Measurements from ENCODE around the gene MARVELD2.

Gene MARVELD2

DNA sequence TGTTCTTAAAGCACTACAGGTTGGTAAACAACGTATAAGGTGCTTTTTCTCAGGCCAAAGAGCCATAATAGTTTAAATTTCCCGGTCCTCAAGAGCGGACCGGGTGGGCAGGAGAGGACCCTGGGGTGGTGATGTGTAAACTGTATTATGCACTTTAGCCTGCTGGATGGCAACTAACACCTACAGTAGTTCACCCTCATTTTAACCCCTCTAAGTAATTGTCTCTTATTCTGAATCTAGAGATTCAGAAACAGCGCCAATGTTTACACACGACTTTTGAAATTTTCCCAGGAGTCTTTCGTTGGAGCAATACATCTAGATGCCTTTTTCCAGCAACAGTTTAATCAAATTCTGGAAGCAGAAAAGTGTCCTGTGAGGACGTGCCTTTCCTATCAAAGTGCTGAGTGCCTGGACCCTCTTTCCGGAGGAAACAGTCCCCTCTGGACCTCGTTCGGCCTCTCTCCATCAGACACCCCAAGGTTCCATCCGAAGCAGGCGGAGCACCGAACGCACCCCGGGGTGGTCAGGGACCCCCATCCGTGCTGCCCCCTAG, 77.0 kb downstream of the MARVELD2 start:
- TF ChIP-seq CTCF (IDR thresholded peaks at IDR 0.05; ENCODE audit: low read depth, low read length, missing control alignments) = no peak

GRCh38 chr5:69492391-69492922, 77.5 kb downstream of the MARVELD2 start, which contains the start of gene OCLN:
TSS of gene OCLN (plus strand) at chr5:69492790. CDS start at chr5:69504245, 11,455 bp downstream.
- no peak within 1 kb of the TSS for H3K27ac ChIP-seq
- peaks cover 15% of the 10 kb centered on the region for H3K27me3 ChIP-seq (replicated peaks)
- no peak for DNase-seq
- in situ Hi-C loops (cut with HindIII; ENCODE audit: low pct_ligation_motif_present, low sequenced_read_pairs) = no loop called here
- TF ChIP-seq CTCF (IDR thresholded peaks at IDR 0.05; ENCODE audit: low read depth, low read length, missing control alignments) = no peak
- H3K36me3 ChIP-seq (replicated peaks) = no peaks in the 10 kb centered on the region
- peak within 1 kb of the TSS; percentile 57 for H3K4me3 ChIP-seq (ENCODE audit: low read depth, low read length)

More for the DNA sequence above, 77.0 kb downstream of the MARVELD2 start:
- no peak for DNase-seq
- Histone ChIP-seq H3K27ac (no peak overlapping the region), H3K27me3 (replicated peaks) (peaks cover 15% of the 10 kb centered on the region), H3K36me3 (replicated peaks) (no peaks in the 10 kb centered on the region), H3K4me3 (ENCODE audit: low read depth, low read length) (peak overlapping the region; percentile 57)
- in situ Hi-C loops (cut with HindIII; ENCODE audit: low pct_ligation_motif_present, low sequenced_read_pairs) = no loop called here

- DNase-seq = no peak
- H3K4me3 ChIP-seq (ENCODE audit: low read depth, low read length) = peak overlapping the region; percentile 57
- H3K27me3 ChIP-seq (replicated peaks) = peaks cover 15% of the 10 kb centered on the region
- no peak overlapping the region for H3K27ac ChIP-seq
- no peak for TF ChIP-seq CTCF (IDR thresholded peaks at IDR 0.05; ENCODE audit: low read depth, low read length, missing control alignments)
- H3K36me3 ChIP-seq (replicated peaks) = no peaks in the 10 kb centered on the region
- in situ Hi-C loops (cut with HindIII; ENCODE audit: low pct_ligation_motif_present, low sequenced_read_pairs) = no loop called here
Measured at GRCh38 chr5:69492923-69493395, 78.0 kb downstream of the MARVELD2 start.

DNA sequence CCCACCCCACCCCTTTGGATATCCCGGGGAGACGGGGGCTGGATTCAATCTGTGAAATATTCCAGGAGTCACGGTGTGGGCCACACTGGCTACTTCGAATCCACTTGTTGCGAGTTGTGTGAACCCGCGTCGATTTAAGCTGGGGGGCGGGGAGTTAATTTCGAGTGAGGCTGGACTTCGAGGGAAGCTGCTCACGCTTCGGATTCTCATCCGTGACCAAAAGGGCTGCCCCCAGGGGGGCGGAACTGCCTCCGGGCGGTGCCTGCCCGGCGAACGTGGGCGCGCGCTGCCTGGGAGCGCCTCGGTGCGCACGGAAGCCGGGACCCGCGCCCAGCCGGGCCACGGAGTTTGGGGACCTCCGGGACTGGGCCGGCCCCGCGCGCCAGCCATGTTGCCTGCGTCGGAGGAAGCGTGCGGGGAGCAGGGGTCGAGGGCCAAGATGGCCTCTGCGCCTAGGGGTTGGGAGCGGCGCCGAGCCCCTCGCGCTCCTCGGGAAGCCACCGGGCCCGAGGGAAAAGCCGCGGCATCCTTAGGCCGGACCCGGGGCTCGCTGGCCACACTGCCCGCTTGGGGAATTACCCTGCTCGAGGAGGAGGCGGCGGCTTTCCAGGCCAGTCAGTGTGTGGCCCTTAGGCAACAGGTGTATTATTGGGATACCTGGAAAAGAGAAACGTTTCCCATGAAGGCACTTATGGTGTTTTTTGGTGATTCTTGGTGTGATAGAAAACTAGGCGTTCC, 78.6 kb downstream of the MARVELD2 start:
- Histone ChIP-seq H3K36me3 (replicated peaks) (no peaks in the 10 kb centered on the region), H3K4me3 (ENCODE audit: low read depth, low read length) (peak overlapping the region; percentile 57), H3K27ac (no peak overlapping the region), H3K27me3 (replicated peaks) (peaks cover 15% of the 10 kb centered on the region)
- no peak for TF ChIP-seq CTCF (IDR thresholded peaks at IDR 0.05; ENCODE audit: low read depth, low read length, missing control alignments)
- in situ Hi-C loops (cut with HindIII; ENCODE audit: low pct_ligation_motif_present, low sequenced_read_pairs) = no loop called here
- no peak for DNase-seq
